GM23338 (cell line): ENCODE data around the gene CACNA1F.

Experiments used
- EZH2phosphoT487 ChIP-seq: fragments of 200-600 bp; sonication (generic); IDR thresholded peaks from one replicate; pipeline ENCODE4 v1.8.1; 2018; ENCODE audit warnings: antibody characterized with exemption; ENCODE audit not compliant: unreplicated experiment
- POLR2AphosphoS5 ChIP-seq: IDR thresholded peaks from 2 replicates; pipeline ENCODE4 v1.6.1; 2016; ENCODE audit warnings: antibody characterized with exemption, low read depth
- TF ChIP-seq, protein P1 (sequence below), 2 experiments: fragments of 200-600 bp in 1 of 2; sonication (generic) in 1 of 2; conservative IDR thresholded peaks; 2 replicates each; pipeline versions ENCODE4 v1.5.1 to v1.6.1; 2016 to 2017; ENCODE audit warnings: antibody characterized with exemption in 2 of 2, low read depth in 2 of 2, mild to moderate bottlenecking in 2 of 2, moderate library complexity in 1 of 2

DNA sequence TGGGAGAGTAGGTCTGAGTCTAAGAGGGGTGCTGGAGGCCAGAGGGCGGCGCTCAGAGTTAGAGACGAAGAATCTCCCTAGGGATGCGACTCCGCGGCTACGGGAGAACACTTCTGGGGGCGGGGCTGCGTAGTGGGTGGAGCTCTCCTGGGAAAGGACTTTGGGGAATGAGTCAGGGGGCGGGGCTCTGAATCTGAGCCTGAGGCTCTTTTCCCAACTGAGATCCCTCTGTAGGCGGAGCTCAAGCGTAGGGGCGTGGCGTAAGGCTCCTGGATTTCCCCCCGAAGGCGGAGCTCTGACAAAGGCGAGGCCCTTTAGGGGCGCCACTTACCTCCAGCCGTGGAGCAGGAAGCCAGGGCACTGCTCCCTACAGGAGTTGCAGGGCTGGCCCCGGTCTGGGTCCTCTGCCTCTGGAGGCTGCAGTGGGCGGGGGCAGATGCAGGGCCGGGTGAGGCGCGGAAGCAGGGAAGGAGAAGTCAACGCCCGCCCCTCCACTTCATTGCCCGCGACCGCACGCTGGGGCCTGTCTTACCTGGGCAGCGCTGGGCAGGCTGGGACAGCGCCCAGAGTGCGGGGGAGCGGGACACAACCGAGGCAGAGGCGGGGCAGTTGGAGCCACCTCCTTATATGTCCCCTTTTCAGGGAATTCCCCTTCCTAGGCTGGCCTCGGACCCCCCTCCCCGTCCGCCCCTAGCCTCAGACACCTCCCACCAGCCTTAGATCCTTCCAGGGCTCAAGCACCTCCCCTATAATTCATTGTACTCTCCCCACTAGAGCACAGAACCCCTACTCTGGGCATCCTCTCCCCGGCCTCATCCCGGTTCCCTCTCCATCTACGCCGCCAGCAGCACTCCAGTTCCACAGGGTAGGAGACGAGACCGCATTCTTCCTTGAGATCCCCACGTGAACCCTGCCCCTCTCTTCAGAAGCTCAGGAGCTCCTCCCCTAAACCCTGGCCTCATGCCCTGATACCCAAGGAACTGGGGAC is 48.6 kb downstream of the CACNA1F start:
- TF ChIP-seq, protein P1, sequence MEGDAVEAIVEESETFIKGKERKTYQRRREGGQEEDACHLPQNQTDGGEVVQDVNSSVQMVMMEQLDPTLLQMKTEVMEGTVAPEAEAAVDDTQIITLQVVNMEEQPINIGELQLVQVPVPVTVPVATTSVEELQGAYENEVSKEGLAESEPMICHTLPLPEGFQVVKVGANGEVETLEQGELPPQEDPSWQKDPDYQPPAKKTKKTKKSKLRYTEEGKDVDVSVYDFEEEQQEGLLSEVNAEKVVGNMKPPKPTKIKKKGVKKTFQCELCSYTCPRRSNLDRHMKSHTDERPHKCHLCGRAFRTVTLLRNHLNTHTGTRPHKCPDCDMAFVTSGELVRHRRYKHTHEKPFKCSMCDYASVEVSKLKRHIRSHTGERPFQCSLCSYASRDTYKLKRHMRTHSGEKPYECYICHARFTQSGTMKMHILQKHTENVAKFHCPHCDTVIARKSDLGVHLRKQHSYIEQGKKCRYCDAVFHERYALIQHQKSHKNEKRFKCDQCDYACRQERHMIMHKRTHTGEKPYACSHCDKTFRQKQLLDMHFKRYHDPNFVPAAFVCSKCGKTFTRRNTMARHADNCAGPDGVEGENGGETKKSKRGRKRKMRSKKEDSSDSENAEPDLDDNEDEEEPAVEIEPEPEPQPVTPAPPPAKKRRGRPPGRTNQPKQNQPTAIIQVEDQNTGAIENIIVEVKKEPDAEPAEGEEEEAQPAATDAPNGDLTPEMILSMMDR (conservative IDR thresholded peaks at IDR 0.05; ENCODE audit: low read depth in 2 of 2): peak in 1 of 2 experiments; percentile 43; a peak in 2 of 4 replicates
- TF ChIP-seq EZH2phosphoT487 (no peak), POLR2AphosphoS5 (peak; percentile 64; the same call in 1 of the 2 replicates)
